DND-41 (cell line): Measurements from ENCODE around the gene GSN.

Experiments
- EZH2 ChIP-seq: IDR thresholded peaks from 3 replicates; pipeline ENCODE4 v1.6.1; 2012; ENCODE audit warnings: borderline replicate concordance, low read depth, mild to moderate bottlenecking, moderate library complexity, low read length, inconsistent platforms; ENCODE audit not compliant: severe bottlenecking
- TF ChIP-seq, protein P1 (sequence below): IDR thresholded peaks from 2 replicates; pipeline ENCODE4 v1.5.1; 2012; ENCODE audit warnings: borderline replicate concordance, low read length, moderate library complexity, mild to moderate bottlenecking; ENCODE audit not compliant: poor library complexity, severe bottlenecking; ENCODE audit errors: extremely low read depth

DNA sequence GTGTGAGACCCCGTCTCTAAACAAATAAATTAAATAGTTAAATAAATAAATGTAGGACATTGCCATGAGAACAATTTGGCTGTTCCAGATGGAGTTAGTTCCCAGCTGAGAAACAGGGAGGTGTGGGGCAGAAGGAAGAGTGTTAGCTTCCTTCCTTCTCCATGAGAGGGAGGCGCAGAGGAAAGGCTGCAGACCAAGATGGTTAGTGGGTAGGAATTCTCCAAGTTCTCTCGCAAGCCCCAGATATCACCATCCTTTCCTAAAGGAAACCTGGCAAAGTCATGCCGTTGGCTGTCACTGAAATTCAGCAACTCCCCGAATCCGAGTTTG lies 33.2 kb upstream of the GSN start:
- TF ChIP-seq, protein P1, sequence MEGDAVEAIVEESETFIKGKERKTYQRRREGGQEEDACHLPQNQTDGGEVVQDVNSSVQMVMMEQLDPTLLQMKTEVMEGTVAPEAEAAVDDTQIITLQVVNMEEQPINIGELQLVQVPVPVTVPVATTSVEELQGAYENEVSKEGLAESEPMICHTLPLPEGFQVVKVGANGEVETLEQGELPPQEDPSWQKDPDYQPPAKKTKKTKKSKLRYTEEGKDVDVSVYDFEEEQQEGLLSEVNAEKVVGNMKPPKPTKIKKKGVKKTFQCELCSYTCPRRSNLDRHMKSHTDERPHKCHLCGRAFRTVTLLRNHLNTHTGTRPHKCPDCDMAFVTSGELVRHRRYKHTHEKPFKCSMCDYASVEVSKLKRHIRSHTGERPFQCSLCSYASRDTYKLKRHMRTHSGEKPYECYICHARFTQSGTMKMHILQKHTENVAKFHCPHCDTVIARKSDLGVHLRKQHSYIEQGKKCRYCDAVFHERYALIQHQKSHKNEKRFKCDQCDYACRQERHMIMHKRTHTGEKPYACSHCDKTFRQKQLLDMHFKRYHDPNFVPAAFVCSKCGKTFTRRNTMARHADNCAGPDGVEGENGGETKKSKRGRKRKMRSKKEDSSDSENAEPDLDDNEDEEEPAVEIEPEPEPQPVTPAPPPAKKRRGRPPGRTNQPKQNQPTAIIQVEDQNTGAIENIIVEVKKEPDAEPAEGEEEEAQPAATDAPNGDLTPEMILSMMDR = no peak
- no peak for TF ChIP-seq EZH2
